ENCODE results near the gene NPRL2.

Gene NPRL2

GRCh38 chr3:50350527-50351322, at the start of gene NPRL2, which contains the start of gene CYB561D2:
TSS of gene NPRL2 (minus strand) at chr3:50350775. CDS start at chr3:50350652, 123 bp downstream.
TSS of gene CYB561D2 (plus strand) at chr3:50350862. CDS start at chr3:50351434, 572 bp downstream.
- DNase-seq (ENCODE audit: low read depth in 2 of 2), result peak; percentile 99

- no peak for DNase-seq (ENCODE audit: low read depth in 2 of 2)
These were observed 45.9 kb upstream of the NPRL2 start for GRCh38 chr3:50396502-50396901.

- DNase-seq (ENCODE audit: low read depth in 2 of 2), result no peak
These were observed 44.7 kb upstream of the NPRL2 start for GRCh38 chr3:50395070-50395860.

GRCh38 chr3:50393061-50393460, 42.5 kb upstream of the NPRL2 start:
- DNase-seq (ENCODE audit: low read depth in 2 of 2), result no peak

GRCh38 chr3:50392101-50392715, 41.6 kb upstream of the NPRL2 start:
- DNase-seq (ENCODE audit: low read depth in 2 of 2), result no peak

GRCh38 chr3:50390508-50391224, 40.1 kb upstream of the NPRL2 start:
- DNase-seq (ENCODE audit: low read depth in 2 of 2), result no peak

GRCh38 chr3:50389414-50389767, 38.8 kb upstream of the NPRL2 start:
- DNase-seq (ENCODE audit: low read depth in 2 of 2), result no peak

GRCh38 chr3:50388720-50389413, 38.3 kb upstream of the NPRL2 start:
- DNase-seq (ENCODE audit: low read depth in 2 of 2), result no peak

GRCh38 chr3:50388016-50388719, 37.6 kb upstream of the NPRL2 start:
- DNase-seq (ENCODE audit: low read depth in 2 of 2), result no peak

- no peak for DNase-seq (ENCODE audit: low read depth in 2 of 2)
These were observed 35.2 kb upstream of the NPRL2 start for GRCh38 chr3:50385754-50386153.

GRCh38 chr3:50383750-50384149, 33.2 kb upstream of the NPRL2 start:
- no peak for DNase-seq (ENCODE audit: low read depth in 2 of 2)

GRCh38 chr3:50382722-50383121, 32.1 kb upstream of the NPRL2 start:
- no peak for DNase-seq (ENCODE audit: low read depth in 2 of 2)

GRCh38 chr3:50381383-50381782, 30.8 kb upstream of the NPRL2 start:
- DNase-seq (ENCODE audit: low read depth in 2 of 2), result no peak

GRCh38 chr3:50380405-50381085, 30.0 kb upstream of the NPRL2 start:
- no peak for DNase-seq (ENCODE audit: low read depth in 2 of 2)

- DNase-seq (ENCODE audit: low read depth in 2 of 2), result no peak
These were observed 28.2 kb upstream of the NPRL2 start for GRCh38 chr3:50378757-50379156.

GRCh38 chr3:50378024-50378423, 27.4 kb upstream of the NPRL2 start:
- no peak for DNase-seq (ENCODE audit: low read depth in 2 of 2)

GRCh38 chr3:50375258-50375931, 24.8 kb upstream of the NPRL2 start:
- no peak for DNase-seq (ENCODE audit: low read depth in 2 of 2)

- no peak for DNase-seq (ENCODE audit: low read depth in 2 of 2)
These were observed 24.0 kb upstream of the NPRL2 start for GRCh38 chr3:50374363-50375257.

Measured in stimulated activated CD8-positive, alpha-beta memory T cell treated with anti-CD3 and anti-CD28 coated beads, Interleukin-2, amount 100 ng/mL, for 48 hours (primary cell).